Transverse colon (tissue), 4 donors: ENCODE measurements around the gene TJAP1. TPM values are rescaled to one million over a fixed set of nuclear protein-coding genes. Genes with fewer than 3 reads are reported as not detected.

ENCODE experiments used
- DNase-seq: peaks from one replicate; pipeline ENCODE4 v3.0.0-alpha.2; 2019
- H3K27ac ChIP-seq, 4 donors: fragments of 200-600 bp; sonication (generic); 2 replicates each; pipeline ENCODE4 v1.5.1; 2016 to 2018; ENCODE audit warnings: inconsistent platforms in 4 of 4
- H3K27me3 ChIP-seq: fragments of 200-600 bp; sonication (generic); 2 replicates; pipeline ENCODE4 v1.5.1; 2017; ENCODE audit warnings: inconsistent platforms
- H3K36me3 ChIP-seq, 4 donors: fragments of 200-600 bp; sonication (generic); 2 replicates each; pipeline ENCODE4 v1.5.1; 2017 to 2019; ENCODE audit warnings: inconsistent platforms in 4 of 4
- H3K4me1 ChIP-seq, 4 donors: fragments of 200-600 bp; sonication (generic); 2 replicates each; pipeline ENCODE4 v1.5.1; 2017 to 2020; ENCODE audit warnings: inconsistent platforms in 4 of 4
- H3K4me3 ChIP-seq, 4 donors: fragments of 200-600 bp; sonication (generic); 1 replicate in 1 of 4; 2 replicates in 3 of 4; pipeline versions ENCODE4 v1.5.1 to v1.6.1; 2017 to 2019; ENCODE audit warnings: inconsistent platforms in 4 of 4
- H3K9me3 ChIP-seq, 2 donors: fragments of 200-600 bp; sonication (generic); 2 replicates each; pipeline ENCODE4 v1.5.1; 2017 to 2019; ENCODE audit warnings: inconsistent platforms in 2 of 2
- CTCF ChIP-seq, 5 experiments: fragments of 200-600 bp in 3 of 5; fragments of 450-650 bp in 2 of 5; sonication (generic) in 3 of 5; IDR thresholded peaks; 1 replicate in 2 of 5; 2 replicates in 3 of 5; pipeline ENCODE4 v1.5.1; 2016 to 2017; ENCODE audit warnings: antibody characterized with exemption in 5 of 5, inconsistent platforms in 3 of 5, mild to moderate bottlenecking in 2 of 5, moderate library complexity in 1 of 5
- EP300 ChIP-seq: sonication (generic); formaldehyde crosslinking; IDR thresholded peaks from one replicate; pipeline ENCODE4 v1.6.1; 2017; ENCODE audit warnings: antibody characterized with exemption, low read depth
- POLR2A ChIP-seq: fragments of 450-650 bp; IDR thresholded peaks from one replicate; pipeline ENCODE4 v1.6.1; 2016; ENCODE audit warnings: antibody characterized with exemption, mild to moderate bottlenecking, moderate library complexity
- POLR2AphosphoS5 ChIP-seq, 3 donors: sonication (generic); formaldehyde crosslinking; IDR thresholded peaks; one replicate each; pipeline ENCODE4 v1.6.1; 2016; ENCODE audit warnings: antibody characterized with exemption in 3 of 3
- whole genome bisulfite sequencing, 2 donors: methylation state at CpG; one replicate each; pipeline ENCODE4 v1.1.5; 2018; ENCODE audit warnings: low coverage in 1 of 2; 5-methylcytosine and 5-hydroxymethylcytosine counted together
- in situ Hi-C, 4 donors: fragments of 200-750 bp; cut with MboI; loops; one replicate each; pipeline versions ENCODE4 v1.15.0 to v1.15.1; 2017; ENCODE audit warnings: low sequenced_read_pairs in 3 of 4, low pct_ligation_motif_present in 1 of 4, low pct_unique_long_range_greater_than_20kb in 1 of 4
- intact Hi-C: fragments of 100-400 bp; cut with DNase I; formaldehyde crosslinking; loops from one replicate; pipeline ENCODE4 v1.15.1; 2023; ENCODE audit warnings: low total_unique reads
- small RNA-seq, 4 donors: library from RNA; depleted of rRNA; stranded (forward); fragments of <200 nt; gene quantifications; one replicate each; pipeline ENCODE3, GENCODE V24; 2016
- total RNA-seq, 4 donors: library from RNA; depleted of rRNA; stranded (reverse); fragments of >200 nt; gene quantifications; one replicate each; pipeline ENCODE4 v1.1.0, GENCODE V29; 2016

TJAP1 gene
- total RNA-seq, 4 donors from 2014 or later: 10.9 to 22.4 (median 17.9) TPM

- Histone ChIP-seq H3K36me3 (peaks cover 0 to 41% (median 11%) of the 10 kb centered on the region in 4 donors), H3K27me3 (no peaks in the 10 kb centered on the region), H3K27ac (no peak overlapping the region), H3K4me1 (no peaks in the 10 kb centered on the region), H3K9me3 (no peaks in the 10 kb centered on the region), H3K4me3 (no peak overlapping the region)
- TF ChIP-seq CTCF (IDR thresholded peaks at IDR 0.05): no peak
- no peak for TF ChIP-seq EP300
- TF ChIP-seq POLR2A: no peak
- no peak for TF ChIP-seq POLR2AphosphoS5 (IDR thresholded peaks at IDR 0.05)
- WGBS, 2 donors: 84 to 87% methylated on average over 6 to 8 of the region's 8 CpGs
- no peak for DNase-seq
- intact Hi-C loops (no loop called here), in situ Hi-C loops (no loop called here)
Observed at GRCh38 chr6:43541774-43542471, 64.6 kb downstream of the TJAP1 start.

GRCh38 chr6:43544461-43544860 lies 67.1 kb downstream of the TJAP1 start:
- 73 to 77% methylated on average over 4 of the region's 4 CpGs for WGBS, 2 donors
- in situ Hi-C loops (no loop called here), intact Hi-C loops (no loop called here)
- H3K4me3 ChIP-seq: no peak overlapping the region
- DNase-seq: no peak
- H3K9me3 ChIP-seq: no peaks in the 10 kb centered on the region
- no peaks in the 10 kb centered on the region for H3K27me3 ChIP-seq
- peaks cover 0 to 55% (median 21%) of the 10 kb centered on the region in 4 donors for H3K36me3 ChIP-seq
- no peak for TF ChIP-seq POLR2A
- no peak for TF ChIP-seq CTCF (IDR thresholded peaks at IDR 0.05)
- TF ChIP-seq EP300: no peak
- TF ChIP-seq POLR2AphosphoS5 (IDR thresholded peaks at IDR 0.05): no peak
- no peak overlapping the region for H3K27ac ChIP-seq
- no peaks in the 10 kb centered on the region for H3K4me1 ChIP-seq

GRCh38 chr6:43547222-43547621 lies 69.9 kb downstream of the TJAP1 start:
- TF ChIP-seq CTCF (IDR thresholded peaks at IDR 0.05) (no peak), POLR2AphosphoS5 (IDR thresholded peaks at IDR 0.05) (no peak), EP300 (no peak), POLR2A (no peak)
- intact Hi-C loops: no loop called here

More at GRCh38 chr6:43547222-43547621, 69.9 kb downstream of the TJAP1 start:
- in situ Hi-C loops: no loop called here
- no peak for DNase-seq
- Histone ChIP-seq H3K27me3 (no peaks in the 10 kb centered on the region), H3K36me3 (peaks cover 0 to 77% (median 25%) of the 10 kb centered on the region in 4 donors), H3K4me1 (no peaks in the 10 kb centered on the region), H3K27ac (no peak overlapping the region), H3K9me3 (no peaks in the 10 kb centered on the region), H3K4me3 (no peak overlapping the region)
- 84 to 90% methylated on average over 2 to 3 of the region's 3 CpGs for WGBS, 2 donors

Small RNA genes lying within 50 kb of the gene (small RNA-seq; reads per million reads assigned to genes)
- gene MIR6780B: 0 to 0.14 (median 0) reads per million in 4 donors
- 0 reads per million in 4 donors for gene RF00426
- 0 reads per million in 4 donors for gene RNU6-1113P

Other genes with a start within 250 kb of the TJAP1 start
- 100 to 1,000 TPM in 3 of 4 donors, 10 to 100 TPM in 1; 16.1 to 367 (median 128) TPM for gene DNPH1, start 248.1 kb upstream of the TJAP1 start, total RNA-seq
- gene TTBK1, start 234.1 kb upstream of the TJAP1 start, total RNA-seq: 1 to 10 TPM in 1 of 4 donors, under 1 TPM in 3; 0.20 to 1.1 (median 0.36) TPM
- not detected for gene SLC22A7, start 179.3 kb upstream of the TJAP1 start, total RNA-seq
- 1 to 10 TPM in 1 of 4 donors, under 1 TPM in 1, not detected in 2; 0.82 to 1.4 TPM for gene CRIP3, start 168.7 kb upstream of the TJAP1 start, total RNA-seq
- 10 to 100 TPM; 13.0 to 17.5 (median 15.4) TPM for gene ZNF318, start 107.9 kb upstream of the TJAP1 start, total RNA-seq
- gene ABCC10, start 50.0 kb upstream of the TJAP1 start, total RNA-seq: 10 to 100 TPM; 28.0 to 56.9 (median 33.7) TPM
- gene DLK2, start 22.0 kb upstream of the TJAP1 start, total RNA-seq: 1 to 10 TPM in 1 of 4 donors, under 1 TPM in 1, not detected in 2; 0.95 to 1.1 TPM
- under 1 TPM in 2 of 4 donors, not detected in 2; 0.60 to 0.96 TPM for gene LRRC73, start 32.8 kb downstream of the TJAP1 start, total RNA-seq
- 100 to 1,000 TPM in 3 of 4 donors, 10 to 100 TPM in 1; 83.4 to 146 (median 103) TPM for gene YIPF3, start 39.4 kb downstream of the TJAP1 start, total RNA-seq
- 10 to 100 TPM in 3 of 4 donors, 1 to 10 TPM in 1; 7.4 to 24.7 (median 15.5) TPM for gene POLR1C, start 39.5 kb downstream of the TJAP1 start, total RNA-seq
- gene XPO5, start 98.5 kb downstream of the TJAP1 start, total RNA-seq: 10 to 100 TPM; 11.3 to 25.1 (median 17.6) TPM
- gene POLH, start 98.6 kb downstream of the TJAP1 start, total RNA-seq: 10 to 100 TPM in 1 of 4 donors, 1 to 10 TPM in 3; 2.2 to 10.6 (median 7.0) TPM
- gene GTPBP2, start 151.7 kb downstream of the TJAP1 start, total RNA-seq: 100 to 1,000 TPM in 1 of 4 donors, 10 to 100 TPM in 3; 83.7 to 115 (median 86.8) TPM
- gene MAD2L1BP, start 158.3 kb downstream of the TJAP1 start, total RNA-seq: 10 to 100 TPM in 3 of 4 donors, 1 to 10 TPM in 1; 10.0 to 61.0 (median 42.4) TPM
- gene RSPH9, start 167.5 kb downstream of the TJAP1 start, total RNA-seq: not detected
- gene MRPS18A, start 210.2 kb downstream of the TJAP1 start, total RNA-seq: 10 to 100 TPM; 25.4 to 48.6 (median 40.3) TPM